ENCODE results near the gene R3HDM2. TPM values are rescaled to one million over a fixed set of nuclear protein-coding genes. Genes with fewer than 3 reads are reported as not detected.

The R3HDM2 gene
- total and polyA plus RNA-seq, 4 donors: 18.1 to 60.7 (median 30.6) TPM

DNA sequence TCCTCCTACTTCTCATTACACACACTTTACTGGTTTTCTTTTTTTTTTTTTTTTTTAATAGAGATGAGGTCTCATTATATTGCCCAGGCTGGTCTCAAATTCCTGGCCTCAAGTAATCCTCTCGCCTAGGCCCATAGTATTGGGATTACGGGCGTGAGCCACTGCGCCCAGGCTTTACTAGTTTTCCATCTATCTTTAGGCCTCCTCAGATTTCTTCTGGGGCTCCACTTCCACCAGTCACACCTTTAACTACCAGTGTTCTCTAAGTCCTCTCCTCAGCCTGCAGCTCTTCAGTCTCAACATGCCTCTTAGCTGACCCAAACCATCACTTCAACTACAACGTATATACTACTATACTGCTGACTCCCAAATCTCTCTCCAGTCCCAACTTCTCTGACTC is 10.4 kb downstream of the R3HDM2 start:
- Histone ChIP-seq H3K27me3 (ENCODE audit: control insufficient read depth in 3 of 3, insufficient read depth in 3 of 3, low read length in 2 of 3) (no peaks in the 10 kb centered on the region), H3K9me3 (ENCODE audit: control insufficient read depth in 4 of 4, insufficient read depth in 3 of 4, low read length in 3 of 4) (no peaks in the 10 kb centered on the region), H3K9ac (ENCODE audit: insufficient read depth in 1 of 2, low read length in 2 of 2) (no peak overlapping the region), H3K4me3 (no peak overlapping the region), H3K36me3 (ENCODE audit: control insufficient read depth in 4 of 4, insufficient read depth in 4 of 4, low read length in 4 of 4) (peaks cover 3 to 10% (median 9%) of the 10 kb centered on the region in 4 donors), H3K4me1 (ENCODE audit: control insufficient read depth in 5 of 5, insufficient read depth in 5 of 5, low read length in 5 of 5) (peaks cover 0 to 8% (median 0%) of the 10 kb centered on the region in 5 donors), H3K27ac (ENCODE audit: low read depth in 1 of 2, low read length in 1 of 2) (no peak overlapping the region)
- 97 to 99% methylated on average over 5 of the region's 5 CpGs for WGBS, 2 donors
- ATAC-seq (ENCODE audit: insufficient read depth, low FRiP score): no peak
- DNase-seq: no peak
- TF ChIP-seq, protein P1, sequence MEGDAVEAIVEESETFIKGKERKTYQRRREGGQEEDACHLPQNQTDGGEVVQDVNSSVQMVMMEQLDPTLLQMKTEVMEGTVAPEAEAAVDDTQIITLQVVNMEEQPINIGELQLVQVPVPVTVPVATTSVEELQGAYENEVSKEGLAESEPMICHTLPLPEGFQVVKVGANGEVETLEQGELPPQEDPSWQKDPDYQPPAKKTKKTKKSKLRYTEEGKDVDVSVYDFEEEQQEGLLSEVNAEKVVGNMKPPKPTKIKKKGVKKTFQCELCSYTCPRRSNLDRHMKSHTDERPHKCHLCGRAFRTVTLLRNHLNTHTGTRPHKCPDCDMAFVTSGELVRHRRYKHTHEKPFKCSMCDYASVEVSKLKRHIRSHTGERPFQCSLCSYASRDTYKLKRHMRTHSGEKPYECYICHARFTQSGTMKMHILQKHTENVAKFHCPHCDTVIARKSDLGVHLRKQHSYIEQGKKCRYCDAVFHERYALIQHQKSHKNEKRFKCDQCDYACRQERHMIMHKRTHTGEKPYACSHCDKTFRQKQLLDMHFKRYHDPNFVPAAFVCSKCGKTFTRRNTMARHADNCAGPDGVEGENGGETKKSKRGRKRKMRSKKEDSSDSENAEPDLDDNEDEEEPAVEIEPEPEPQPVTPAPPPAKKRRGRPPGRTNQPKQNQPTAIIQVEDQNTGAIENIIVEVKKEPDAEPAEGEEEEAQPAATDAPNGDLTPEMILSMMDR (IDR thresholded peaks at IDR 0.05; ENCODE audit: control extremely low read depth, extremely low read depth): no peak

DNA sequence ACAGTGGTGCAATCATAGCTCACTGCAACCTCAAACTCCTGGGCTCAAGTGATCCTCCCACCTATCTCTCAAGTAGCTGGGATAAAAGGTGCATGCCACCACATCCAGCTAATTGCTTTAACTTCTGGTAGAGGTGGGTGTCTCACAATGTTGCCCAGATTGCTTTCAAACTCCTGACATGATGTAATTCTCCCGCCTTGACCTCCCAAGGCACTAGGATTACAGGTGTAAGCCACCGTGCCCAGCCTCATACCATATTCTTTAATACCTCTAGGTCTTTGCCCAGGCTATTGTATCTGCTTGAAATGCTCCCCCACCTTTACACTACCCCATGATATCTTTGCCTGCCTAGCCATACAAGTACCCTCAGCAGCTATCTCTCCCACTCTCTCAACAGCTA is 11.3 kb downstream of the R3HDM2 start:
- peaks cover 0 to 11% (median 0%) of the 10 kb centered on the region in 5 donors for H3K4me1 ChIP-seq (ENCODE audit: control insufficient read depth in 5 of 5, insufficient read depth in 5 of 5, low read length in 5 of 5)
- 94 to 99% methylated on average over 2 of the region's 2 CpGs for WGBS, 2 donors
- no peaks in the 10 kb centered on the region for H3K27me3 ChIP-seq (ENCODE audit: control insufficient read depth in 3 of 3, insufficient read depth in 3 of 3, low read length in 2 of 3)
- no peak overlapping the region for H3K9ac ChIP-seq (ENCODE audit: insufficient read depth in 1 of 2, low read length in 2 of 2)
- ATAC-seq (ENCODE audit: insufficient read depth, low FRiP score) (no peak), DNase-seq (no peak)
- H3K9me3 ChIP-seq (ENCODE audit: control insufficient read depth in 4 of 4, insufficient read depth in 3 of 4, low read length in 3 of 4): no peaks in the 10 kb centered on the region
- peaks cover 3 to 10% (median 8%) of the 10 kb centered on the region in 4 donors for H3K36me3 ChIP-seq (ENCODE audit: control insufficient read depth in 4 of 4, insufficient read depth in 4 of 4, low read length in 4 of 4)
- TF ChIP-seq, protein P1 (IDR thresholded peaks at IDR 0.05; ENCODE audit: control extremely low read depth, extremely low read depth): no peak
- H3K27ac ChIP-seq (ENCODE audit: low read depth in 1 of 2, low read length in 1 of 2): no peak overlapping the region
- H3K4me3 ChIP-seq: no peak overlapping the region

DNA sequence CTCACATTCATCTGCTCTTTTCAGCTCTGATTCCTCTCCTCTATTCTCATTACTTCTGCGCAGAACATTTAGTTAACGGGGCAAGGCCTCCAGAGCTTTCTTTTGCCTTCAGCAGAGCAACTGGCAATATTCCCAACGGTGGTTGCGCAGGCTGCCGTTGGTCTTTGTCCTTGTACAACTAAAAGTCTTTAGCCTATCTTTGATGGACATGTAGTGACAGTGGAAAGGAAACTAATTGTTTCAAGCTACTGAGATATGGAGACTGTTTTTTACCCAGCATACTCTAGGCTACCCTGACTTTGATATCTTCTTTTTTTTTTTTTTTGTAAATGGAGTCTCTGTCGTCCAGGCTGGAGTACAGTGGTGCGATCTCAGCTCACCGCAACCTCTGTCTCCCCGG is 12.6 kb downstream of the R3HDM2 start:
- 91% methylated on average over 9 of the region's 9 CpGs for WGBS, 2 donors
- H3K27ac ChIP-seq (ENCODE audit: low read depth in 1 of 2, low read length in 1 of 2): peak overlapping the region in 1 of 2 donors; percentile 10
- H3K4me1 ChIP-seq (ENCODE audit: control insufficient read depth in 5 of 5, insufficient read depth in 5 of 5, low read length in 5 of 5): peaks cover 0 to 11% (median 0%) of the 10 kb centered on the region in 5 donors
- no peaks in the 10 kb centered on the region for H3K9me3 ChIP-seq (ENCODE audit: control insufficient read depth in 4 of 4, insufficient read depth in 3 of 4, low read length in 3 of 4)
- no peaks in the 10 kb centered on the region for H3K27me3 ChIP-seq (ENCODE audit: control insufficient read depth in 3 of 3, insufficient read depth in 3 of 3, low read length in 2 of 3)
- peaks cover 3 to 8% (median 8%) of the 10 kb centered on the region in 4 donors for H3K36me3 ChIP-seq (ENCODE audit: control insufficient read depth in 4 of 4, insufficient read depth in 4 of 4, low read length in 4 of 4)
- no peak overlapping the region for H3K9ac ChIP-seq (ENCODE audit: insufficient read depth in 1 of 2, low read length in 2 of 2)
- DNase-seq: no peak
- ATAC-seq (ENCODE audit: insufficient read depth, low FRiP score): no peak
- TF ChIP-seq, protein P1 (IDR thresholded peaks at IDR 0.05; ENCODE audit: control extremely low read depth, extremely low read depth): no peak
- H3K4me3 ChIP-seq: no peak overlapping the region

Data from lung (tissue), 12 donors.